SIG-M5 (cell line): ENCODE data around the gene NEMP1.
A peak's percentile ranks its signal among the peaks of the same experiment; 100 is the strongest.
"Not testable (repeated sequence)": the region's sequence is repeated elsewhere in the genome, so short reads cannot be mapped to it uniquely, and the experiment has no call there.

ENCODE experiments used
- DNase-seq: peaks from one replicate; lab custom pipeline; 2025; lab: John Stamatoyannopoulos, UW

Gene NEMP1

GRCh38 chr12:57057067-57057751 lies 21.4 kb downstream of the NEMP1 start:
- no peak for DNase-seq

GRCh38 chr12:57055824-57056223 lies 22.8 kb downstream of the NEMP1 start:
- DNase-seq, result no peak

- not testable (repeated sequence) for DNase-seq
Measured at GRCh38 chr12:57053901-57054300, 24.7 kb downstream of the NEMP1 start.

- not testable (repeated sequence) for DNase-seq
Measured at GRCh38 chr12:57053146-57053545, 25.4 kb downstream of the NEMP1 start.

GRCh38 chr12:57051011-57051410 lies 27.6 kb downstream of the NEMP1 start:
- DNase-seq, result no peak

- DNase-seq, result no peak
Measured at GRCh38 chr12:57049890-57050289, 28.7 kb downstream of the NEMP1 start, which contains the start of gene MYO1A. Gene MYO1A, minus strand, starts transcription at chr12:57050129. Its CDS starts 1,806 bp downstream, at chr12:57048323.

- no peak for DNase-seq
Measured at GRCh38 chr12:57049119-57049446, 29.5 kb downstream of the NEMP1 start.

- DNase-seq, result no peak
Measured at GRCh38 chr12:57048423-57049118, 30.0 kb downstream of the NEMP1 start.

GRCh38 chr12:57047981-57048380 lies 30.6 kb downstream of the NEMP1 start:
- no peak for DNase-seq

GRCh38 chr12:57046947-57047890 lies 31.4 kb downstream of the NEMP1 start:
- peak; percentile 58 for DNase-seq

- DNase-seq, result no peak
Measured at GRCh38 chr12:57046086-57046791, 32.4 kb downstream of the NEMP1 start.

- no peak for DNase-seq
Measured at GRCh38 chr12:57044889-57045288, 33.7 kb downstream of the NEMP1 start.

- DNase-seq, result no peak
Measured at GRCh38 chr12:57044468-57044867, 34.1 kb downstream of the NEMP1 start.

- no peak for DNase-seq
Measured at GRCh38 chr12:57042695-57043094, 35.9 kb downstream of the NEMP1 start.

GRCh38 chr12:57040750-57041149 lies 37.8 kb downstream of the NEMP1 start:
- no peak for DNase-seq

GRCh38 chr12:57040211-57040610 lies 38.4 kb downstream of the NEMP1 start:
- no peak for DNase-seq

- no peak for DNase-seq
Measured at GRCh38 chr12:57039016-57039798, 39.4 kb downstream of the NEMP1 start.

- no peak for DNase-seq
Measured at GRCh38 chr12:57037264-57037663, 41.3 kb downstream of the NEMP1 start.

- DNase-seq, result no peak
Measured at GRCh38 chr12:57033431-57033830, 45.2 kb downstream of the NEMP1 start.

- DNase-seq, result no peak
Measured at GRCh38 chr12:57031789-57032188, 46.8 kb downstream of the NEMP1 start.

- DNase-seq, result no peak
Measured at GRCh38 chr12:57031138-57031725, 47.4 kb downstream of the NEMP1 start.
